HG02610 (cell line): ENCODE results near the gene MAS1.
"Not testable (repeated sequence)": the region's sequence is repeated elsewhere in the genome, so short reads cannot be mapped to it uniquely, and the experiment has no call there.

Experiments used
- ATAC-seq: cut with Tn5 transposase; IDR thresholded peaks from one replicate; pipeline ENCODE4 v1.9.1; 2021; ENCODE audit warnings: mild to moderate bottlenecking, moderate library complexity; ENCODE audit not compliant: unreplicated experiment

The MAS1 gene

DNA sequence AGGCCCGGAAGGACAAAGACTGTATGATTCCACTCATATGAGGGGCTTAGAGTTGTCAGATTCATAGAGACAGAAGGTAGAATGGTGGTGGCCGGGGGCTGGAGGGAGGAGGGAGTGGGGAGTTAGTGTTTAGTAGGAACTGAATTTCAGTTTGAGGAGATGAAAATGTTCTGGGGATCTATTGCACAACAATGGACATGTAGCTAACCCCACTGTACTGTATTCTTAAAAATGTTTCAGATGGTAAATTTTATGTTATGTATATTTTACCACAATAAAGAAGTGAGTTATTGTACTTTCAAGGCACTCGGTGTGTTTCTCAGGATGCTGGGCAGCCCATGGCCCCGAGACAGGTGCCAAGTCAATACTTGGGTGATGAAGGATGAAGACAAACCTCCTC lies 25.4 kb downstream of the MAS1 start:
- no peak for ATAC-seq

DNA sequence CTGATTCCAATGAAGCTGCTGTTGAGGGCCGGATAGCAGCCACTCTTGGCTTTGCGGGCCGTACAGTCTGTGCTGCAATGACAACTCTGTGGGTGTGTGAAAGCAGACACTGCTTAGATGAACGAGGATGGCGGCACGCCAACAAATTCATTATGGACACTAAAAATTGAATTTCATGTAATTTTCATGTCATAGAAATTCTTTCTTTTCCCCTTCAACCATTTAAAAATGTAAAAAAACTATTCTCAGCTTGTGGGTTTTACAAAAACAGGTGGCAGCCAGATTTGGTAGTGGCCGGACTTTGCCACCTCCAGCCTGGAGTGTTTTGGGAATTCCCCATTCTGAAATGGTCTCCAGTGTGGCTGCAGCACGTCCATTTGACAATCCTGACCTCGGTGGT lies 26.0 kb downstream of the MAS1 start:
- no peak for ATAC-seq

DNA sequence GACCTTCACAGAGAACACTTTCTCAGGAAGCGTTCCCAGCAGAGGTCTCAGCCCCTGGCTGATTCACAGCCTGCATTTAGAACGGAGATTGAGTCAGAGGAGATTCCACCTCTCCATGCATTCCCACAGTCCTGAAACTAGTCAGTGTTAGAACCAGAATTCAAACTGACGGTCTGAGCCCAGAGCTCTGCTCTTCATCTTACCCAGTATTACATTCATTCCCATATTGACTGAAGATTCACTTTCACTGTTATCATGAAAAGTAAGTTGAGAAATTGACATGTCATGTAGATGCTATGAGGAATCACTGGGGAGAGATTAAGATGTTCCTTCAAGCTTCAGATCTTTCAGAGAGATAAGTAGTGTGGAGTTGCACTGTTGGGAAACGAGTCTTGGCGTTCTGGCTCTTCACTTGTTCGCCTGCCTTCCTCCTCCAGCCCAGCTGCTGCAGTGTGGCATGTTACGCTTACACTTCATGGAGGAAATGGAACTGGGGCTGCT lies 28.3 kb downstream of the MAS1 start:
- ATAC-seq = no peak

DNA sequence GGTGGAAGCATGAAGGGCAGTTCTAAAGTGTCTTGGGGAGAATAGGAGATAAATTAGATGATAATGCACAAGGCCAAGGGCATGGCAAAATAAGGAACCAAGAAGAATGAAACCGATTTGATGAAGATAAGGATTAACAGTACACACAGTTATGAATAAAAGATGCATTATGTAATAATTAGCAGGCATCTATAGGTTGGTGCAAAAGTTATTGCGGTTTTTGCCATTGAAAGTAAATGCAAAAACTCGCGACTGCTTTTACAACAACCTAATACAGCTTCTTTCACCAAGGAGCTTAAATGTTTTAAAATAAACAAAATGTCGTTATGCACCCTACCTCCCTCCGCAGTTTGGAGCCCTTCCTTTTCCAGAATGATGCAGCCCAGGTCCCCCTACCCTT lies 29.0 kb downstream of the MAS1 start:
- ATAC-seq = no peak

DNA sequence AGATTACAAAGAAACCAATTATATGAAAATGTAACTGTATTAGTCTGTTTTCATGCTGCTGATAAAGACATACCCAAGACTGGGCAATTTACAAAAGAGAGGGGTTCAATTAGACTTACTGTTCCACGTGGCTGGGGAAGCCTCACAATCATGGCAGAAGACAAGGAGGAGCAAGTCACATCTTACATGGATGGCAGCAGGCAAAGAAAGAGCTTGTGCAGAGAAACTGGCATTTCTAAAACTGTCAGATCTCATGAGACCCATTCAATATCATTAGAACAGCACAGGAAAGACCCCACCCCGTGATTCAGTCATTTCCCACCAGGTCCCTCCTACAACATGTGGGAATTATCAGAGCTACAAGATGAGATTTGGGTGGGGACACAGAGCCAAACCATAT lies 33.4 kb downstream of the MAS1 start:
- not testable (repeated sequence) for ATAC-seq

DNA sequence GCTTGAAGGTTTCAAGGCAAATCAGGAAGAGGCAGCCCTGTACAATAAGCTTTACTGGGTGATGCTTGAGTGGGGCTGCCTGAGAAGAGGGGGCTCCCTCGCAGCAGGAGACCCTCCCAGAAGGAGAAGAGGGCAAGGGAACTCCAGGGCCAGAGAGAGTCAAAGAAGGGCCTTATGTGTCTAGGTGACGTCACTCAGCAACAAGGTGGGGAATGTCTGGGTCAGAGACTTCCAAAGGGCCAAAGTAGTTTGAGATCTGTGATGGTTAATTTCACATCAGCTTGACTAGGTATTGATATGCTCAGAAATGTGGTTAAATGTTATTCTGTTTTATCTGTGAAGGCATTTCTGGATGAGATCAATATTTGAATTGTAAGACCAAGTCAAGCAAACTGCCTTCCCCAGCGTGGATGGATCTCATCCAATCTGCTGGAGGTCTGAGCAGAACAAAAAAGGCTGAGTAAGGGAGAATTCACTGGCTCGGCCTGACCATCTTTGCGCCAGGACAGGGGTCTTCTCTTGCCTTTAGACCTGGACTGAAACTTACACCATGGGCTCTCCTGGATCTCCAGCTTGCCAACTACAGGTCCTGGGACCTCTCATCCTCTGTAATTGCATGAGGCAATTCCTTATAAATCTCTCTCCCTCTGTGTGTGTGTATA lies 35.9 kb downstream of the MAS1 start:
- ATAC-seq = no peak

DNA sequence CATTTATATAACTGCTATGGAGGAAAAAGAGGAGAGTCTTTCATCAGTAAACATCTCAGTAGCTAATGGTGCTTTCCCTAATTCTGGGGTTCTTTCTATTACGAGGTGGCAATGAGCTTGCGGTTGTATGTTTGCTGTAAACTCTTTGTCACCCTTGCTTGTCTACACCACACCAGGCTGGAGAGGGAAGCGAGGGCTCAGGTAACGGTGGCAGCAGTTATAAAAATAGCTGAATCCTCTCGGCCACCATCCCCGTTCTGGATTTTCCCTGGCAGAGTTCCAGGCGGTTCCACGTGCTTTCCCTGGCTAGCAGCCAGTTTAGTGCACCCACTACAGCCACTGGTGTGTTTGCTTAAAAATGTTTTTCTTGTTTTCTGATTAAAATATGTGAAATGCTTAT lies 39.0 kb downstream of the MAS1 start:
- peak; percentile 52 for ATAC-seq

DNA sequence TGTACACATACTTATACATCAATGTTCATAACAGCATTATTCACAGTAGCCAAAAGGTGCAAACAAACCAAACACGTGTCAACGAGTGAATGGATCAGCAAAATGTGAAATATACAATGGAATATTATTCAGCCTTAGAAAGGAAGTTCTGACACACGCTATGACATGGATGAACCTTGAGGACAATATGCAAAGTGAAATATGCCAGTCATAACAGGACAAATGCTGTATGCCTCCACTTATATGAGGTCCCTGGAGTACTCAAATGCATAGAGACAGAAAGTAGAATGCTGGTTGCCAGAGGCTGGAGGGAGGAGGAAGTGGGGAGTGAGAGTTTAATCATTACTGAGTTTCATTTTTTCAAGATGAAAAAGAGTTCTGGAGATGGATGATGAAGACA lies 40.3 kb downstream of the MAS1 start:
- ATAC-seq = peak; percentile 90

DNA sequence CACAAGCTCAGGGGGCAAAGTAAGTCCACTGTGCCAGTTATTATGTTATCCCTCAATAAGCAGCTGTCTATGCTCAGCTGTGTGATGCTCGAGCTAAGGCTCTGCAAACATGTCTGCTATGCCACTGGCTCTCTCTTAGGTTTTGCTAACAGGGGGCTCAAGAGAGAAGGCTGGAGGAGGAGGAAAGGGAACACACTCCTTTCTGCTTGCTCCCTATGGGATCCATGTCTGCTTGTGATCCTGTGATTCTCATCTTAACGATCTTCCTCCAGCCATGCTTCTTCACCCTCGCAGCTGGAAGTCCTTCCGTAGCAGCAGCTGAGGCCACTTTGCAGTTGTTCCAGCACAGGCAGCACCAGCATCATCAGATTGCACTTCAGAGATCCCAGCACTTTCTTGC lies 41.1 kb downstream of the MAS1 start:
- ATAC-seq = no peak

DNA sequence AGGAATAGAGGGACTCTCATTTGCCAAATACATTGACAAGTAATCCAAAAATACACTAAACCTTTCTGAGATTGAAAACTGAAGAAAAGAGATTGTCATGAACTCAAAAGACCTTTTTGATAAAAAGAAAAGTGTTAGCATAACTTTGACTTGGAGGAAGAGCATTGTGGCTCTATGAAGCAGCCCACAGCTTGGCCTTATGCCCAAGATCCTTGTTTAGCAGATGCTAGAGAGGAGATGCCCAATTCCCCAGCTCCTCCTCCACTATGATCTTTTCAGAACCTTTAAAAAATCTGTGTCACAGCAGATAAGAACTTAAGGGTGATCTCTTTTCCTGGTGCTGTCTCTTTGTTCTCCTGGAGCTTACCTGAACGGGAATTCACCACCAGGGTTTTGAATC lies 42.3 kb downstream of the MAS1 start:
- no peak for ATAC-seq

DNA sequence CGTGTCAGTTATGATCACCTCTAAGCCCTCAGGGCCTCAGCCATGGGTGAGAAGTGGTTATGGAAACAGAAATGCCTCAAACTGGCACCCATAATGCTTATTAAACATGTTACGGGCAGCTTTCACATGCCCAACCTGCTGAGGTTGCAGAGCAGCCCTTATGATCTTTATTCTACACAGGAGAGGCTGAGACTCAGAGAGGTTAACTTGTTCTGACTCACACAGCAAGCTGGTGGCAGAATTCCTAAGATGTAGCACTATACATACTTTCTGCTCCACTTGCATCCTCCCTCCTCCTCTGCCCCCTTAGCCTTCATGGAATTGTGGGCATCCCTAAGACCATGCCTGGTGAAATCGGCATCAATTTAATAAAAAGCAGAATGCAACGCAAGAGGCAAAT lies 43.4 kb downstream of the MAS1 start:
- ATAC-seq = no peak

DNA sequence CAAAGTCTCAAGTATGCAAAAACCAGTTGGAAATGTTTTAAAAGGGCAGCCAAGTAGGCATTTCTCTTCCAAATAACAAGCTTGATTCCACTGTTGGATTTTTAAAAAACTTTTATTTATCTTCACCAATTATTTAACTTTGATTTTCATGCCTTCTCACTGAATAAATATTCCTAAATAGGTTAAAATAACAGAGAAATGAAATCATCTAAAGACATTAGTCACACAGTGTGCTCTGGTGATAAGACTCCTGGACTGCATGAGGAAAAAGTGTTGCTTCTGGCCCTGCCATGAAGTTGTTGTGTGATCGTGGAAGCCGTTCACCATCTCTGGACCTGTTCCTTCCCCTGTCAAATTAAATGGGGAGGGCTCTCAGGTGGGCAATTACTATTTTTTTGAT lies 44.3 kb downstream of the MAS1 start:
- no peak for ATAC-seq

DNA sequence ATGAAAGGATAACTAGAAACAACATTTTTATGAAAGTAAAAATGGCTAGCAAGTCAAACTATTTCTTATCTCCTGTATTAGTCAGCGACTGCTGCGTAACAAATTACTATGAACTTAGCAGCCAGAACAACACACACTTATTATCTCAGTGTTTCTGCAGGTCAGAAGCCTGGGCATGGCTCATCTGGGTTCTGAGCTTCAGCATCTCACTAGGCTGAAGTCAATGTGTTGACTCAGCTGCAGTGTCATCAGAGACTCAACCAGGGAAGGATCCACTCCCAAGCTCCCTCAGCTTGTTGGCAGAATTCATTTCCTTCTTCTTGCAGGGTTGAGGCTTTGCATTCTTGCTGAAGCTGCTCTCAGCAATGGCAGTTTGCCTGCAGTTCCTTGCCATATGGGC lies 44.8 kb downstream of the MAS1 start:
- no peak for ATAC-seq

DNA sequence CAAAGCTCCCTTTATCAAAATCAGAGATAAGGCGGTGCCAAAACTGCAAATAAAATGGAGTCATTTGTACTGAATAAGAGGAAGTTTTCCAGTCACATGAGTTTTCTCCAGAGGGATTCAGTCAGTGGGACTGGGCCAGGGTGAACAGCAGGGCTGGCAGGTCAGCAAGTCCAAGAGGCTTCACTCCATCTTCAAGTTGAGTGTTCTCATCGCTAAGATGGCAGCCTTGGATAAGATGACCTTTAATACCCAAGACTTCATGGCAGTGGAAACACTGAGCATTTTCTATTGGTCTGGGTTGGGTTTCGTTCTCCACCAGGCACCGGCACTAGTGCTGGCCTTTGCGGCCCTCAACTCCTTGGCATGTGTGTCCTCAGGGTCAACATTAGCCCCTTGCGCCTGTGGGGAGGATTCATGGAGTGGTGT lies 48.8 kb downstream of the MAS1 start:
- ATAC-seq = no peak
